ENCODE measurements around the gene NFKBIE. TPM values are rescaled to one million over a fixed set of nuclear protein-coding genes. Genes with fewer than 3 reads are reported as not detected.

NFKBIE gene
- total RNA-seq, 1 experiment from 2014 or later, result 24.9 TPM

GRCh38 chr6:44304282-44305199 lies 39.2 kb upstream of the NFKBIE start:
- no peak overlapping the region for H3K27ac ChIP-seq (ENCODE audit: low read length)
- DNase-seq (ENCODE audit: low read depth, low spot score), result no peak
- intact Hi-C loops (cut with micrococcal nuclease; ENCODE audit: unreplicated experiment) (loop anchor here (2.0 kb wide), 1 partner anchor 36 kb away; no protein-coding TSS in a partner anchor), in situ Hi-C loops (cut with HindIII; ENCODE audit: low pct_unique_long_range_greater_than_20kb, low sequenced_read_pairs) (no loop called here)
- H3K4me1 ChIP-seq (ENCODE audit: control insufficient read depth, insufficient read depth, low read length), result no peaks in the 10 kb centered on the region
- BruUV-seq (replicated peaks), result no TSS peak
- H3K36me3 ChIP-seq (ENCODE audit: control insufficient read depth, insufficient read depth, low read length), result no peaks in the 10 kb centered on the region; the same call in 1 of the 2 replicates
- ATAC-seq, result peak; percentile 64
- ChIA-PET CTCF (interaction anchor here (0.5 to 1.4 kb wide), 5 partner anchors 9 to 242 kb away, joined by 3 to 18 read pairs (median 4); partner anchors contain the start of gene TMEM151B), POLR2A (interaction anchor here (0.7 kb wide), 2 partner anchors 132 to 171 kb away, joined by 3 to 4 read pairs; no protein-coding TSS in a partner anchor)
- H3K4me3 ChIP-seq (ENCODE audit: low read depth in 2 of 2, low read length in 2 of 2), result no peak overlapping the region
- no peaks in the 10 kb centered on the region for H3K27me3 ChIP-seq (ENCODE audit: control insufficient read depth, insufficient read depth, low read length)
- TF ChIP-seq, protein P1, sequence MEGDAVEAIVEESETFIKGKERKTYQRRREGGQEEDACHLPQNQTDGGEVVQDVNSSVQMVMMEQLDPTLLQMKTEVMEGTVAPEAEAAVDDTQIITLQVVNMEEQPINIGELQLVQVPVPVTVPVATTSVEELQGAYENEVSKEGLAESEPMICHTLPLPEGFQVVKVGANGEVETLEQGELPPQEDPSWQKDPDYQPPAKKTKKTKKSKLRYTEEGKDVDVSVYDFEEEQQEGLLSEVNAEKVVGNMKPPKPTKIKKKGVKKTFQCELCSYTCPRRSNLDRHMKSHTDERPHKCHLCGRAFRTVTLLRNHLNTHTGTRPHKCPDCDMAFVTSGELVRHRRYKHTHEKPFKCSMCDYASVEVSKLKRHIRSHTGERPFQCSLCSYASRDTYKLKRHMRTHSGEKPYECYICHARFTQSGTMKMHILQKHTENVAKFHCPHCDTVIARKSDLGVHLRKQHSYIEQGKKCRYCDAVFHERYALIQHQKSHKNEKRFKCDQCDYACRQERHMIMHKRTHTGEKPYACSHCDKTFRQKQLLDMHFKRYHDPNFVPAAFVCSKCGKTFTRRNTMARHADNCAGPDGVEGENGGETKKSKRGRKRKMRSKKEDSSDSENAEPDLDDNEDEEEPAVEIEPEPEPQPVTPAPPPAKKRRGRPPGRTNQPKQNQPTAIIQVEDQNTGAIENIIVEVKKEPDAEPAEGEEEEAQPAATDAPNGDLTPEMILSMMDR (IDR thresholded peaks at IDR 0.05), result peak; percentile 90
- TF ChIP-seq SIN3A (IDR thresholded peaks at IDR 0.05; ENCODE audit: borderline replicate concordance, insufficient read depth, low read depth, low read length), result no peak
- H3K9me3 ChIP-seq (ENCODE audit: control insufficient read depth, insufficient read depth, low read depth, low read length), result no peaks in the 10 kb centered on the region

GRCh38 chr6:44303842-44304241 lies 38.5 kb upstream of the NFKBIE start:
- no peak overlapping the region for H3K4me3 ChIP-seq (ENCODE audit: low read depth in 2 of 2, low read length in 2 of 2)
- TF ChIP-seq TCF7L2 (IDR thresholded peaks at IDR 0.05; ENCODE audit: low read depth, low read length), result no peak
- TF ChIP-seq POLR2AphosphoS5 (IDR thresholded peaks at IDR 0.05; ENCODE audit: low read depth, low read length), result no peak
- no peak for DNase-seq (ENCODE audit: low read depth, low spot score)
- H3K27ac ChIP-seq (ENCODE audit: low read length), result no peak overlapping the region
- CTCF ChIA-PET, result interaction anchor here (0.5 kb wide), 1 partner anchor 243 kb away, joined by 6 read pairs; no protein-coding TSS in a partner anchor
- intact Hi-C loops (cut with micrococcal nuclease; ENCODE audit: unreplicated experiment), result loop anchor here (2.0 kb wide), 1 partner anchor 35 kb away; no protein-coding TSS in a partner anchor
- POLR2A ChIA-PET, result no interaction called here
- no TSS peak for BruUV-seq (replicated peaks)
- H3K27me3 ChIP-seq (ENCODE audit: control insufficient read depth, insufficient read depth, low read length), result no peaks in the 10 kb centered on the region
- H3K36me3 ChIP-seq (ENCODE audit: control insufficient read depth, insufficient read depth, low read length), result no peaks in the 10 kb centered on the region
- in situ Hi-C loops (cut with HindIII; ENCODE audit: low pct_unique_long_range_greater_than_20kb, low sequenced_read_pairs), result no loop called here
- H3K4me1 ChIP-seq (ENCODE audit: control insufficient read depth, insufficient read depth, low read length), result no peaks in the 10 kb centered on the region
- H3K9me3 ChIP-seq (ENCODE audit: control insufficient read depth, insufficient read depth, low read depth, low read length), result no peaks in the 10 kb centered on the region
- ATAC-seq, result no peak

DNA sequence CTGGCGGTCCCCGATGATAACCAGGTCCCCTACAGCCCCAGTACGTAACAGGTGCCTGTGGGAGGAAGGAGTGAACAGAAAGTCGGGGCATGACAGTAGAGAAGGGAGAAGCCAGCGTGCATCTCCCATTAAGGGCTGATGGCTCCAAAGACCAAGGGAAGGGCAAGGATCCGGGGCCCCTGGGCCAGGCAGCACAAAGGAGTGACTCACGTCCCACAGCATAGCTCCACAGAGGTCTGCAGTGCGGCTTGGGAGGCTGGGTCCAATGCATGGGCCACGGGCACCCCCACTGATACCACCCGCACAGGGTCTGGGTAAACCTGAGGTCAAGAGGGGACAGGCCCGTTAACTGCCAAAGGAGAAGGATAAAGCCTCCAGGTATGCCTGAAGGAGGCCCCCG lies 37.5 kb upstream of the NFKBIE start:
- Histone ChIP-seq H3K27me3 (ENCODE audit: control insufficient read depth, insufficient read depth, low read length) (no peaks in the 10 kb centered on the region), H3K4me1 (ENCODE audit: control insufficient read depth, insufficient read depth, low read length) (peaks cover 4% of the 10 kb centered on the region; the same call in 1 of the 2 replicates), H3K4me3 (ENCODE audit: low read depth in 2 of 2, low read length in 2 of 2) (no peak overlapping the region), H3K36me3 (ENCODE audit: control insufficient read depth, insufficient read depth, low read length) (no peaks in the 10 kb centered on the region), H3K9me3 (ENCODE audit: control insufficient read depth, insufficient read depth, low read depth, low read length) (no peaks in the 10 kb centered on the region), H3K27ac (ENCODE audit: low read length) (no peak overlapping the region)
- in situ Hi-C loops (cut with HindIII; ENCODE audit: low pct_unique_long_range_greater_than_20kb, low sequenced_read_pairs) (no loop called here), intact Hi-C loops (cut with micrococcal nuclease; ENCODE audit: unreplicated experiment) (no loop called here)
- TF ChIP-seq POLR2AphosphoS5 (IDR thresholded peaks at IDR 0.05; ENCODE audit: low read depth, low read length), result no peak
- TF ChIP-seq, protein P1 (IDR thresholded peaks at IDR 0.05), result no peak
- no peak for TF ChIP-seq TCF7L2 (IDR thresholded peaks at IDR 0.05; ENCODE audit: low read depth, low read length)
- no peak for TF ChIP-seq SIN3A (IDR thresholded peaks at IDR 0.05; ENCODE audit: borderline replicate concordance, insufficient read depth, low read depth, low read length)
- no peak for TF ChIP-seq REST (IDR thresholded peaks at IDR 0.05; ENCODE audit: insufficient read depth in 1 of 2, low read depth in 2 of 2, low read length in 1 of 2)
- BruUV-seq (replicated peaks), result no TSS peak
- CTCF ChIA-PET, result no interaction called here
- ATAC-seq (no peak), DNase-seq (ENCODE audit: low read depth, low spot score) (no peak)
- POLR2A ChIA-PET, result no interaction called here

Data from Panc1 (cell line).